Measurements from ENCODE around the gene EGLN2.

DNA sequence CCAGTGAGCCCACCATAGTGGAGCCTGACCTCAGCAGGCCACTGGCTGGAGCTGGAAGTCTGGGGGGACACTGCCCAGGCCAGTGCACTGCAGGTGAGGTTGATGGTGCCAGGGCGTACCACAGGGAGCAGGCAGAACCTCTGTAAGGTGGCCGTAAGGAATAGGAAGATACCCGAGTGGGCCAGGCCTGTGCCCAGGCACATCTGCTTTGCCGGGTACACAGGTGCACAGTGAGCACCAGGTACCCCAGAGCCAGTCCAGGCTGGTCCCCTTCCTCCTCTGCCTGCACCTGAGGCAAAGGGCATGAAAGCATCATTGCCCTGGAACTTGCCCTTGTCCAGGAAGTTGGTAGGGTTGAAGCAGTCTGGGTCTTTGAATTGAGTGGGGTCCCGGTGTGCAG is 9.5 kb downstream of the EGLN2 start:
- TF ChIP-seq, protein P1, sequence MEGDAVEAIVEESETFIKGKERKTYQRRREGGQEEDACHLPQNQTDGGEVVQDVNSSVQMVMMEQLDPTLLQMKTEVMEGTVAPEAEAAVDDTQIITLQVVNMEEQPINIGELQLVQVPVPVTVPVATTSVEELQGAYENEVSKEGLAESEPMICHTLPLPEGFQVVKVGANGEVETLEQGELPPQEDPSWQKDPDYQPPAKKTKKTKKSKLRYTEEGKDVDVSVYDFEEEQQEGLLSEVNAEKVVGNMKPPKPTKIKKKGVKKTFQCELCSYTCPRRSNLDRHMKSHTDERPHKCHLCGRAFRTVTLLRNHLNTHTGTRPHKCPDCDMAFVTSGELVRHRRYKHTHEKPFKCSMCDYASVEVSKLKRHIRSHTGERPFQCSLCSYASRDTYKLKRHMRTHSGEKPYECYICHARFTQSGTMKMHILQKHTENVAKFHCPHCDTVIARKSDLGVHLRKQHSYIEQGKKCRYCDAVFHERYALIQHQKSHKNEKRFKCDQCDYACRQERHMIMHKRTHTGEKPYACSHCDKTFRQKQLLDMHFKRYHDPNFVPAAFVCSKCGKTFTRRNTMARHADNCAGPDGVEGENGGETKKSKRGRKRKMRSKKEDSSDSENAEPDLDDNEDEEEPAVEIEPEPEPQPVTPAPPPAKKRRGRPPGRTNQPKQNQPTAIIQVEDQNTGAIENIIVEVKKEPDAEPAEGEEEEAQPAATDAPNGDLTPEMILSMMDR (IDR thresholded peaks at IDR 0.05; ENCODE audit: low read length) = no peak
- no peak for TF ChIP-seq EZH2 (IDR thresholded peaks at IDR 0.05; ENCODE audit: borderline replicate concordance, low read length)
